Daoy (cell line): ENCODE data around the gene IRF3. TPM values are rescaled to one million over a fixed set of nuclear protein-coding genes. Genes with fewer than 3 reads are reported as not detected.

Experiments used
- DNase-seq: peaks from one replicate; pipeline ENCODE4 v3.0.0-alpha.2; 2015; ENCODE audit warnings: low read depth
- total RNA-seq: library from RNA; depleted of rRNA; stranded (reverse); fragments of >200 nt; shearing (Covaris generic); gene quantifications from 2 replicates; pipeline ENCODE4 v1.2.3, GENCODE V29; 2014

Gene IRF3
- total RNA-seq, 1 experiment from 2014 or later, result 110 TPM

DNA sequence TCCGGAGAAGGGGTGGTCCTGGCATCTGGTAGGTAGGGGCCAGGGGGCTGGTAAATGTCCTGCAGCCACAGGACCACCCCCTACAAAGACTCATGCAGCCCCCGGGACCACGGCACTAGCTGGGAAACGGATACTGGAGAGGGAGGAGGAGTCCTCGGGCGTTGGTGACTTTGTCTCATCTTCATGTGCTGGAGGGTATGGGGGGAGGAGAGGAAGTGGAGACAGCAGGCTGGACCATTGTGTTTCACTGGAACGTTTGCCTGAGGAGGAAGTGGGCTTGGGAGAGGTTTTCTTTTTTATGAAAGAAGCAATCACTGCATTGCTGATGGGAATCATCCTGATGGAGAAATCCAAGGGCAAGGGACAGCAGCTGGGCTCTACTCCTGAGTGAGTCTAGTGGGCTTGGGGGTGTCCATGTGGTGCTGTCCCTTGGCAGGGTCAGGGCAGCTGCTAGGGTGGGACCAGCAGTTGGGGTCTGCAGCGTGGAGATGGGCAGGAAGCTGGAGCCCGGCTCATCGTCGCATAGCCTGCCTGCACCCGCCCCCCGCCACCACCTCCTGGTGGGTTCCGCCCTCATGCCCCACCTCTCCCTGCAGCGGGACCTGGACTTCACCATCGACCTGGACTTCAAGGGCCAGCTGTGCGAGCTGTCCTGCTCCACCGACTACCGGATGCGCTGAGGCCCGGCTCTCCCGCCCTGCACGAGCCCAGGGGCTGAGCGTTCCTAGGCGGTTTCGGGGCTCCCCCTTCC is 22.1 kb upstream of the IRF3 start:
- DNase-seq, result no peak

DNA sequence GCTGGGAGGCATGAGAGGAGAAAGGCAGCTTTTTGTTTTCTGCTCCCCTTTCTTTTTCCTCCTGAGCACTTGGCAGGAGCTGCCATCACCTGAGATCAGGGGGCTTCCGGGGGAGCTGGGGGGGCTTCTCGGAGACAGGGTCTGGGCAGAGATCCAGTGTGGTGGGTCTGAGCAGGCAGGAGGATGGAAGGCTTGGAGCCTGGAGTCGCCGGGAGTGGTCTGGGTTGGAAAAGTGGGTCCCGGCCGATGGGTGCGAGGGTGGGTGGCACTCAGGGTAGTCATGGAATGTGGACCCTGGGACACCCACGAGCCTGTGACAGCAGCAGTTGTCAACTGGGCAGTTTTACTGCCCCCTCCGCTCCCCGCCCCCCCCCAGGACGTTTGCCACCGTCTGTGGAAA is 21.5 kb upstream of the IRF3 start:
- DNase-seq, result no peak

DNA sequence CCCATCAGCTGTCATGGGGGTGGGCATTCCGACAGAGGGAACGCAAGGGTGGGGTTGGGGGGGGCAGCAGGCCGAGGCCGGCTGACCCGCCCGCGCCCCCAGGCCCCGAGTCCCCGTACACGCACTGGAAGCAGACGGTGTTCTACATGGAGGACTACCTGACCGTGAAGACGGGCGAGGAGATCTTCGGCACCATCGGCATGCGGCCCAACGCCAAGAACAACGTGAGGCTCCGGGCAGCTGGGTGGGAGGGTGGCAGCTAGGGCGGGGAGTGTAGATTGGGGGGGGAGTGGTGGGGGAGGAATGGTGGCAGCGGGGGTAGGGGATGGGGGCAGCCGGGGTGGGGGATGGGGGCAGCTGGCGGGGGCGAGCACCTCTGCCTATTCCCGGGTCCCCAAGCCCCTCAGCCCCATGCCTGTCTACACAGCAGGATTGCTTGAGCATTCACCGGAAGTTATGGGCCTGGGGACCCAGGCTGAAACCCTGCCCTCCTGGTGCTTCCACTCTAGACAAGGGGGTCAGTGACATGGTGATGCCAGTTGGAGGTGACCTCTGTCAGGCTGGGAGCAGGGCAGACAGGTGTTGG is 20.9 kb upstream of the IRF3 start:
- no peak for DNase-seq

DNA sequence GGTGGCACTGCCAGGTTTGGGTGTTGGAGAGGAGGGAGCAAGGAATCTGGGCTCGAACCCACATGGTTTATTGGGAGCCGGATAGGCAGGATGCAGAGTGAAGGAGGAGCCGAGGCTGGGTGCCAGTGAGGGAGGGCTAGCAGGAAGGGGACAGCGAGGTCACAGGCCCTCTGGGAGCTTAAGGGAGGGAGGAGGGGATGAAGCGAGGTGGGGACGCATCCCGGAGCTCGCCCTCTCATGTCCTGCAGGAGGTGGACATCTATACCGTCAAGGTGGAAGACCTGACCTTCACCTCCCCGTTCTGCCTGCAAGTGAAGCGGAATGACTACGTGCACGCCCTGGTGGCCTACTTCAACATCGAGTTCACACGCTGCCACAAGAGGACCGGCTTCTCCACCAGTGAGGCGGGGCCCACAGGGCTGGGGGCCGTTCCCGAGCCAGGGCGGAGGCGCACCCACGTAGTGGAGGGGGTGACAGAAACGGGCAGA is 20.2 kb upstream of the IRF3 start:
- no peak for DNase-seq

DNA sequence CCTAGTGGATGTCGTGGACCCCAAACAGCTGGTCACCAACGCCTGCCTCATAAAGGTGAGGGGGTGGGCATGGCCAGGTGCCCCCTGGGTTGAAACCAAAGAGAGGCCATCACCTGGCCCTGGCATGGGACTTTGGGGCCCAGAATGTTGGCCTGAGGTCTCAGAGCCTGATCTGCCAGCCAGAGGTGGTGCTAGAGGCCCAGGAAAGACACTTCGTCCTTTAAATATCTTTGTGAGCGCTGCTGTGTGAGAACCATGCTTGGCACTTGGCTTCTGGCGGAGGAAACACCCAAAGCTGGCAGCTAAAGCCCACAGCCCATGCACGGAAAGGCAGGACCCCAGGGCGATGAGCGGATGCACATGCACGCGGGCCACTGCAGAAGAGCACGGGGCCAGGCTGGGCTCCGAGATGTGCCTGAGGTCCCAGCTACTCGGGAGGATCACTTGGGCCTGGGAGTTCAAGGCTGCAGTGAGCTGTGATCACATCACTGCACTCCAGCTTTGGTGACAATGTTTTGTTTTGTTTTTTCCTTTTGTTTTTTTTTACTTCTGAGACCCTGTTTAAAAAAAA is 19.4 kb upstream of the IRF3 start:
- no peak for DNase-seq

DNA sequence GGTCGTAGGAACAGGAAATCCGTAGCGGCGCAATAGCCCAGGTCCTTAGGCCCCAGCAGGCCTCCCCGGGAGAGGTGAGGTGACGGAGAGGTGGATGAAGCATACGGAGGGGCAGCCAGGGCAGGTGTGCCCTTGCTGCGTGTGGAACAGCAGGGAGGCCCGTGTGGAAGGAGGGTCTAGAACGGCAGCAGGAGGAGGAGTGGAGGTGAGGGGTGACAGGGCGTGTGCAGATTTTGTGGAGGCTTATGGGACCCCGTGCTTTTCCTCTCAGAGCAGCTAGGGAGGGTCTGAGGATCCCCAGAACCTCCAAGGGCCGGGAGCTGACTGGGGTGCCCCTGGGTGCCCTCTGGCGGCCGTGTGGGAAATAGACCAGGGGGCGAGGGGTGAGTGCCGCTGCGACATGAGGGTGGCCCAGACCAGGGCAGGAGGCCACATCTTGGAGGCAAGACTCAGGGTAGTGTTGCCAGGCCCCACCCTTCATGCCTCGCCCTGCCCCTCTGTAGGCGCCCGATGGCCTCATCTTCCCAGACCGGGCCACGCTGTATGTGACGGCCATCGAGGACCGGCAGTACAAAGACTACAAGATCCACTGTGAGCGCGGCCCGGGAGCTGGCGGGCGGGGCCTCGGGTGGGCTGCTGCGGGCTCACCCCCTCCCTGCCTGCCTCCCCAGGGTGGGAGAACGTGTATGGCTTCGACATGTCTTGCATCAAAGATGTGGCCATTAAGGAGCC is 18.8 kb upstream of the IRF3 start:
- no peak for DNase-seq

DNA sequence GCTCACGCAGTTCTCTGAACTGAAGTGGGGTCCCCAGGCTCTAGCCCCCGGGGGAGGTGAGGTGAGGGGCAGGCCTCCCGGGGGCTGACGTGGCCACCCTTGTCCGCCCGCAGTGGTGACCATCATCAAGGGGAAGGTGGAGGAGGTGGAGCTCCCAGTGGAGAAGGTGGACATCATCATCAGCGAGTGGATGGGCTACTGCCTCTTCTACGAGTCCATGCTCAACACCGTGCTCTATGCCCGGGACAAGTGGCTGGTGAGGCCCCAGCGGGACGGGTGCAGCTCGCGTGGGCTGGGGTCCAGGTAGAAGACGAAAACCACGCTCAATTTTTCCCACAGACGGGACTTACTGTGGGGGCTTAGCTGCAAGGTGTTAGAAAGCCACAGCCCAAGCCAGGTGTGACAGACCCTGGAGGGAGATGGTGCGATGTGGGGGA is 18.2 kb upstream of the IRF3 start:
- DNase-seq, result no peak

DNA sequence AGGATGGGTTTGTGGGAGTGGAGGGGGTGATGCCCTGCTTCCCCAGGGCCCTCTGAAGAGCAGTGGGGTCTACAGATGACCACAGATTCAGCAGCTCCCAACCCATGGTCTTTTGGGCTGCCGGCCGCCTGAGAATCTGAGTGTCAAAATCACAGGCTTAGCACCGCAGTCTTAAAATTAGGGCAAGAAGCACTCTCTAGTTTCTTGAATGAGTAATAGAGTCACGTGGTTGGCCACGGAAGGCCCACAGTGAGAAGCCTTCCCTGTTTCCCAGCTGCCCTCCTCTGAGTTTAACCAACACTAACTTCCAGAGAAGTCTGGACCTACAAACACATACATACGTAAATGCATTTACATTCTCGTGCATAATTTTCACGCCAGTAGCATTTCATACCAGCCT is 16.6 kb upstream of the IRF3 start:
- no peak for DNase-seq

DNA sequence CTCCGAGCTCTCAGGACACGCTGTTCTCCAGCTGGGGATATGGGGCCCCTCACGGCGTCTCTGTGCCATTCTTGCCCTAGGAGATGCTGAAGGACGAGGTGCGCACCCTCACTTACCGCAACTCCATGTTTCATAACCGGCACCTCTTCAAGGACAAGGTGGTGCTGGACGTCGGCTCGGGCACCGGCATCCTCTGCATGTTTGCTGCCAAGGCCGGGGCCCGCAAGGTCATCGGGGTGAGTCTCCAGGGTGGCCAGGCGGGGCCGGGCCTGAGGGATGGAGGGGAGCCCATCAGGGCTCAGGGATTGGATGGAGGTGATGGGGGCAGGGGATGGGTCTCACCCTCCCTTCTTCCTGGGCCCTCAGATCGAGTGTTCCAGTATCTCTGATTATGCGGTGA is 16.2 kb upstream of the IRF3 start:
- DNase-seq, result no peak

DNA sequence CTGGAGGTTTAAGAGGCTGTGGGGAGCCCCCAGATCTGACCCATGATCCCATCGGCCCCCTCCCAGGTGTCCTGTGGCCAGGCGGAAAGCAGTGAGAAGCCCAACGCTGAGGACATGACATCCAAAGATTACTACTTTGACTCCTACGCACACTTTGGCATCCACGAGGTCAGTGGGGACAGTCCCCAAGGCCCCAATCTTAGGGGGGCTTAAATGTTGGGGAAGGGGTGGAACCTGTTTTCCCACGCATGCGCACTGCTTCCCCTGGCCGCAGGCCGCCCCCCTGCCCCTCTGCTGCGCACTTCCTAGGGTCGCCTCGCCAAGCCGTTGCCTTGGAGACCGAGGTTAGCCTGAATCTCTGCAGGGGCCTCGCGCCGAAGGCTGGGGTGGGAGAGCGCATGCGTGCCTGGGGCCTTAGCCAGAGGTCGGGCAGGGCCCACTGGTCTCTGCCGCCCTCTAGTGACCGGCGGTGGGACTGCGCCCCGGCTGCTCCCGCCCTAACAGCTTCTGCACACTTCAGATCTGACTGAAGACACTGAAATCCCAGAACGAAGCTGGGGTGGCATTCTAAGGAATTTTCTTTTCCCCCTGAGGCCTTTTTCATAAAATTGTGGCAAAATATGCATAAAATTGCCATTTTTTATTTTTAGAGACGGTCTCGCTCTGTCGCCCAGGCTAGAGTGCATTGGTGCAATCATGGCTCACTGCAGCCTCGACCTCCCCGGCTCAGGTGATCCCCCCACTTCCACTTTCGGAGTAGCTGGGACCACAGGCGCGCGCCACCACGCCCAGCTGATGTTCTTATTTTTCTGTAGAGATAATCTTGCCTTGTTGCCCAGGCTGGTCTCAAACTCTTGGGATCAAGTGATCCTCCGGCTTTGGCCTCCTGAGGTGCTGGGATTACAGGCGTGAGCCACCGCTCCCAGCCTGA is 15.0 kb upstream of the IRF3 start:
- DNase-seq, result peak; percentile 92

DNA sequence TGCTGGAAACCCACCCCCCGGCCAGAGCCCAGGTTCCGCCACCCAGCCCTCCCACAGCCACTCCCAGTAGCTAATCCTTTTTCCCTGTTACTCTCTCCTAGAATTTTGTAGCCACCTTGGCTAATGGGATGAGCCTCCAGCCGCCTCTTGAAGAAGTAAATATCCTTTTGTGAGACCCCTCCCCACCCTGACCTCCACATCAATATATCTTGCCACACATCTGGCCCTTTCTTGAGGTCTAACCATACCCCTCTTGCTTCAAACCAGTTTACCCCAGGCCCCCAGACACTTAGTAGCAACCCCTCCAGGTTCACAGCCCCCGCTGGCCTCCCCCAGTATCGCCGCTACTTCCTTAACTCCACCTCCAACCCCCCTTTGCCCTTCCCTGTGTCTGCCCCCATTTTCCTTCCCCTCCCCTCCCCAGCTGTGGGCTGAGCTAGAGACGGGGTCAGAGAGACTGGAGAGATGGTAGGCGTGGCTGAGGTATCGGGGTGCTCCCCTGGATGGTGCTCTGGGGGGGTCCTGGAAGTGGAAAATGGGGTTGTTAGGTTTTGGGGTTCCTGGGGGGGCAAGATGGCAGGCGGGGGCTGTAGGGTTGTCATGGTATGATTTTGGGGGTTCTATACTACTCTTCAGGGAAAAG is 14.2 kb upstream of the IRF3 start:
- DNase-seq, result no peak

DNA sequence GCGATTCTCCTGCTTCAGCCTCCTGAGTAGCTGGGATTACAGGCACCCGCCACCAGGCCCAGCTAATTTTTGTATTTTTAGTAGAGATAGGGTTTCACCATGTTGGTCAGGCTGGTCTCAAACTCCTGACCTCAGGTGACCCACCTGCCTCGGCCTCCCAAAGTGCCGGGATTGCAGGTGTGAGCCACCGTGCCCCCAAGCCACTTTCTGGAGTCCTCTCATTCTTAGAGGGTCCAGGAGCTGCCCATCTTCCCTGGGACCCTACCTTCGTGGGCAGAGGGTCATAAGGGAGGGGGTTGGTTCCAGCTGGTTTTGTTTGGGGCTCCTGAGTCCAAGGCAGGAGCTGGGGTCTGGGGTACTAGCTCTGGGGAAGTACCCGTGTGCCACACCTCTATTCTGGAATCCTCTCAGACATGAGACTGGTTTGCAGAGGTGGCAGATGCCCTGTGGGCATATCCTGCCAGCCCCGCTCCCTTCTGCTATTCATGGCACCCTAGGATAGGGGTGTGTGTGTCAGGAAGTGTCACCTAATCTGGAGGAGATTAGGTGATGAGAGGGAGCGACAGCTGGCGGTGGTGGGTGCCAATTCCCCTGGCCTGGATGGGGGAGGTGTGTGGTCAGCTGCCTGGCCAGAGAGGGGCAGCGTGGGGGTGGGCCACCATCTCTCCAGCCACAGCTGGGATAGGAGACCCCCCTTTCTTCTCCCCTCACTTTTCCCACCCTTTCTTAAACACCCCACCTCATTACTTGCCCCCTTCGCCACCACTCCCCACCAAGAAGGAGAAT is 13.5 kb upstream of the IRF3 start:
- DNase-seq, result no peak

DNA sequence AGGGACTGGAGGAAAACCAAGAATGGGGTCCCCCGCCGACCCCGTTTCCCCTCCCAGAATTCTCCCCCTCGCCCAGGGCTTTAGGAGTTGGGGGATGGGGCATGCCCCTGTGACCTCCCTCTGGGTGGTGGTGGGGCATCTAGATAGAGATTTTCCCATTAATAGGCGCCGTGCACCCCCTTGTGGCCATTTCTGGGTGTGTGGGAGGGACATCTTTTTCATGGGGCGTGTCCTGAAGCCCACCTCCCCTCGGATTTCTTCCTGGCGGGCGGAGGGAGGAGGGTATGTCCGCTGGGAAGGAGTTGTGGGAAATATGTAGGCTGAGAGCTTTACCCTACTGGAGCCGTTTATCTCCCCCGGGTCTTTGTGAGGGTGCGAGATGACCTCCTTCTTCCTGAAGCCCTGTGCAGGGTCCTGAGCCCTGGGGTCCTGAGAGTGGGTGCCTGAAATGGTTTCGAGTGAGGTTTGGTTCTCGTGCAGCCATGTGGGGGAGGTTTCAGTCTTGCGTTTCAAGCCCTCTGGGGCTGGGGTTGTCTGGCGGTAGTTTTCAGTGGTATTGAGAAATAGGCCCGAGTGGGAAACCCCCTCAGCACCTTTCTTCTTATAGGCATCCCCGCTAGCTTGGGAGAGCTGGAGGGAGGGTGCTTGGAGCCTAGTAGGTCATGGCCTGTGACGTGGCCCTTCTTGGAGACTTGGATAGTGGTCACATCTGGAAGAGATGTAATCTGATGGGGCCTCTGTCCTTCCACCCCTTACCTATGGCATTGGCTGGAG is 12.4 kb upstream of the IRF3 start:
- peak; percentile 72 for DNase-seq

DNA sequence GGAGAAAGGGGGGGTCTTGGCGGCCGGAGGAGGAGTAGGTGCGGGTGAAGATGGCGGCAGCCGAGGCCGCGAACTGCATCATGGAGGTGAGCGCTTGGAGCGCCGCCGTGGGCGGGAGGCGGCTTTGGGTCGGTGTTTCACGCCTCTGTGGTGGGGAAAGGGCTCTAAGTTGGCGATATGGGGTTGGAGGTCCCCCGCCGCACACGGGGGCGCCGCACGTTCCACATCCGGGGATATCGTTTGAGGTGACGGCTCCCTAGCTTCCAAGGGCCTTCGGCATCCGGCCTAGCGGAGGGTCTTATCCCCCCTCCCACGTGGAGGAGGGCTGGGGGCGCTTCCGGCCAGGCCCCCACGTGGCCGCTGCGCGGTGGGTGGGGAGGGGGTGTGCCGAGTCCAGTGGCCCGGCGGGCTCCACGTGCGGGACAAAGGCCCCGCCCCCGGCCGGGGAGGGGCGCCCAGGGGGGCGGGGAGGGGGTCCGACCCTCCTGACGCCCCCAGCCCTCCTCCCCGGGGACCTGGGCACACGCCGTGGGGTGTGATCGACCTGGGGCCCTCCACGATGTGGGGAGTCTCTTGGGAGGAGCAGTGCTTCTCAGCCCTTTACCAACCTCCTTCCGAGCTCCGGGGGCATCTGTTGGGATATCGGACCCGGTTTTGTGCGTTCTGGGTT is 11.7 kb upstream of the IRF3 start, which contains the start of gene PRMT1:
Gene PRMT1 (plus strand): TSS at position 41 of the 670 bp plus-strand sequence. CDS start 10 bp downstream, at position 51.
- peak; percentile 64 for DNase-seq

DNA sequence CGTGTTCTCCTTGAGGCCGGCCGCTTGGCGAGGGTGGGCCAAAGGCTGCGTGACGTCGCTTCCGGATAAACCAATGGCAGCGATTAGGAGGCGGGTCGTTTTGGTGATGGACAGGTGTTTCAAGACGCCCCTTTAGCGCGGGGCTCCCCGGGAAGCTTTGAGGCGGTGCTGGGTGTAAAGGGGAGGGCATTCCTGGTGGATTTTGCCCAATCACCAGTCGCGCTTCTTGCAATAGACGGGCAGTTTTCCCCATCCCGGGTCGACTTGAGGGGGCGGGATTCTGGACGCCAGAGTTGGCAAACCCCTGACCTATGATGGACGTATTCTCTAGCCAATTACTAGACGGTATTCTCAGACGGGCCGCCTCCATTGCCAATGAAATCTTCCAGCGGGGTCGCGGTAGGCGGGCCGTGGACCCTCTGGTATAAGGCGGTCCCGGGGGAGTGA is 11.2 kb upstream of the IRF3 start:
- DNase-seq, result peak; percentile 100

DNA sequence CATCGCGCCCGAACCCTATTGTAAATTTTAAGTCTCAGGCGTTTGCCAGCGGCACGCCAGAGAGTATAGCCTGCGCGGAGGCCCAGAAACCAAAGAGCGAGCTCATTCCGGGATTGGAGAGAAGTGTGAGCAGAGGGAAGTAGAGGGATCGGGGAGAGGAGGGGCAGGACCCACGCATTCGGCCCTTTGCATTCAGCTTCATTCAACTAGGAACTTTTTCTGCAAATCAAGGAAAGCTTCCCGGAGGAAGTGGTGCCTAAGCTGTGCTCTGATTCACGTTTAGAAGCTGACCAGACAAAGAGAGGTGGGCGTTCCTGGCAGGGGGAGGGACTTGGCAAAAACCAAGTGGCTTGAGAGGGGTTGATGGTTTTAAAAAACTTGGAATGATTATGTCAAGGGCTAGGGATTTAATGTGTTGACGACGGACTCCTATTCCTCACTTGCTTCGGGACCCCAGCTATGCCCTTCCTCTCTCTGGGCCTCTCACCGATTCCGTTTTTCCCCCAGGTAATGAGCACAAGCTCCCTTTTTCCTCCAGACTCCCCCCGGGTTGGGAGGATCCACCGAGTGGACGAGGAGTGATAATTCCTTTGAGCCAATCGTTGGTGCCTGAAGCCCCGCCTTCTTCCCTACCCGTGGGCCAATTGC is 10.6 kb upstream of the IRF3 start:
- peak; percentile 90 for DNase-seq

DNA sequence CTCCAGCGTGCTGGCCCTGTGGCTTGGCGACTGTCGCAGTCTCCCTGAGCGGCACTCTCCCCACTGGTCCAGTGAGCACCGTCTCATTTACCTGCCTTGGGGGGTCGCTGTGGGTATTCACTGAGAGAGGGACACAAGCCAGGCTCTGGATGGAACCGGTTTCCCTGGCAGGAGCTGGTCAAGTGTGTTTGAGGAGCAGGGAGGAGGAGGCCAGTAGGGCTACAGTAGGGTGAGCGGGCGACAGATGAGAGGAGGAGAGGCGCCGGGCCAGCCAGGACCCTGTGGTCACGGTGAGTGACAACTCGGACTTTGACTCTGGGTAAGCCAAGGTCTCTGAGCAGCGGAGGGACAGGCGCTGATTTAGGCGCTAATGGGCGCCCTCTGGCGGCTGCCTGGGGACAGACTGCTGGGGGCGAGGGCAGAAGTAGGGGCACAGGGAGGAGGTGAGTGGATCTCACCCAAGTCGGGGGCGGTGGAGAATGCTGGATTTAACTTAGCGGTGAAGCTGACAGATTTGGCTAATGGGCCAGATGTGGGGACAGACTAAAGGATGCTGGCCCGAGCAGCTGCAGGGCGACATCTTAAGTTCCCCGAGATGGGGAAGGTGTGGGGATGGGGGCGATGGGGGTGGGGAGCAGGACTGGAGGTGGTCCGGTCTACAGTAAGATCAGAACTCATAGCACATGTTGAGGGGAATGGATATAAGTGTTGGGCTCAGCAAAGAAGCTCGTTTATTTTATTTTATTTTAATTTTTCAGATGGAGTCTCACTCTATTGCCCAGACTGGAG is 6.7 kb upstream of the IRF3 start:
- peak; percentile 77 for DNase-seq
